NCI-H1694 treated with DMSO at 0.1 percent for 48 hours (cell line): Measurements from ENCODE around the gene IRF3.
A peak's percentile ranks its signal among the peaks of the same experiment; 100 is the strongest.

ENCODE experiments used
- DNase-seq: peaks from one replicate; lab custom pipeline; 2025; lab: John Stamatoyannopoulos, UW

Gene IRF3, protein sequence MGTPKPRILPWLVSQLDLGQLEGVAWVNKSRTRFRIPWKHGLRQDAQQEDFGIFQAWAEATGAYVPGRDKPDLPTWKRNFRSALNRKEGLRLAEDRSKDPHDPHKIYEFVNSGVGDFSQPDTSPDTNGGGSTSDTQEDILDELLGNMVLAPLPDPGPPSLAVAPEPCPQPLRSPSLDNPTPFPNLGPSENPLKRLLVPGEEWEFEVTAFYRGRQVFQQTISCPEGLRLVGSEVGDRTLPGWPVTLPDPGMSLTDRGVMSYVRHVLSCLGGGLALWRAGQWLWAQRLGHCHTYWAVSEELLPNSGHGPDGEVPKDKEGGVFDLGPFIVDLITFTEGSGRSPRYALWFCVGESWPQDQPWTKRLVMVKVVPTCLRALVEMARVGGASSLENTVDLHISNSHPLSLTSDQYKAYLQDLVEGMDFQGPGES

DNA sequence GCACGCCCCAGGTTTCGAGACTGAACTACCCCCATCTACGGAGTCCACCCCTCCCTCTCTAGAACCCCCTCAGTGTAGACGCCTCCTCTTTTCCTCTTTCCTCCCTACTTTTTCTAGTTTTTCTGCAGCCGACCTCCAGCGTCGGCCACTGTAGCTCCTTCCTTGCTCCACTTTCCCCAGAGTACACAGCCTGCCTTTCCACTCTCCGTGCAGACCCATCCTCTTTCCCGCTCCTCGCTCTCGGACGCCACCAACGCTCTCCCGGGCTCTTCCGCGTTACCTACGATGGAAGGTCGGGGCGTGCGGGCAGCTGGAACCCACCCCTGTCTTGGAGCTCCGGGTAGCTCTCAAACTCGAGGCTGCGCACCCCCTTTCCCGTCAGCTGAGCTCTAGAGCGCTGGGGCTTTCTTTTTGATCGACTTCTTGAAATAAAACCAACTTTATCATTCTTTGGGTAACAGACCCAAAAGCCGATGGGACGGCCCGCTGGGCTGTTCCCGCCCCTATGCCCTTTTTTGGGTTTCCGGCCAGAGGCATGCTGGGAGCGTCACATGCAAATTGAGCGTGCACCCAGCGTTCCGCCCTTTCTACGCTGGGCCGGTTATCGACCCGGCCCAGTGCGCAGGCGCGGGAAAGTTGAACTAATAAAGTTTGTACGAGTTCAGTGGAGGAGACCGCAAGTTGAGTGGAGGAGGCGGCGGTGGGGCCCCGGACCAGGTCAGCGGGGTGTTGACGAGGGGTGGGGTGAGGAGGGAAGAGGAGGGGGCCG, at the start of gene IRF3, which contains the start of gene BCL2L12:
TSS of gene IRF3 (minus strand) at position 507 of the 769 bp plus-strand sequence. CDS start 1,019 bp downstream, outside the sequence.
TSS of gene BCL2L12 (plus strand) at position 583 of the 769 bp plus-strand sequence. CDS start 760 bp downstream, outside the sequence.
- peak; percentile 85 for DNase-seq

DNA sequence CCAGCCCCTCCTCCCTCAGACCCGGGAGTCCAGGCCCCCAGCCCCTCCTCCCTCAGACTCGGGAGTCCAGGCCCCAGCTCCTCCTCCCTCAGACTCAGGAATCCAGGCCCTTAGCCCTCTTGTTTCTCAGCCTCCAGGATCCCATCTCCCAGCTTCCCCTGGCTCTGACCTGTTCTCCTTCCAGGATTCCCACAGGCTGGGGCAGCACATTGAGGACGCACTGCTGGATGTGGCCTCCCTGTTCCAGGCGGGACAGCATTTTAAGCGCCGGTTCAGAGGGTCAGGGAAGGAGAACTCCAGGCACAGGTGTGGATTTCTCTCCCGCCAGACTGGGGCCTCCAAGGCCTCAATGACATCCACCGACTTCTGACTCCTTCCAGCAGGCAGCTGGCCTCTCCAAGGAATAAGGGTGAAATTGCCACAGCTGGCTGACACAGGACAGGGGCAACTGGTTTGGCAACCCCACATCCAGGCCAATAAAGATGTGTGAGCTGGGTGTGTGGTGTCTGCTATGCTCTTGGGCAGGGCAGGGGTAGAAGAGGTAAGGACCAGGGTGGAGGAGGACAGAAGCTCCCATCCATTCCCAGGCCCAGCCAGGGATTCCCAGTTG, 47.7 kb upstream of the IRF3 start:
- DNase-seq = no peak

DNA sequence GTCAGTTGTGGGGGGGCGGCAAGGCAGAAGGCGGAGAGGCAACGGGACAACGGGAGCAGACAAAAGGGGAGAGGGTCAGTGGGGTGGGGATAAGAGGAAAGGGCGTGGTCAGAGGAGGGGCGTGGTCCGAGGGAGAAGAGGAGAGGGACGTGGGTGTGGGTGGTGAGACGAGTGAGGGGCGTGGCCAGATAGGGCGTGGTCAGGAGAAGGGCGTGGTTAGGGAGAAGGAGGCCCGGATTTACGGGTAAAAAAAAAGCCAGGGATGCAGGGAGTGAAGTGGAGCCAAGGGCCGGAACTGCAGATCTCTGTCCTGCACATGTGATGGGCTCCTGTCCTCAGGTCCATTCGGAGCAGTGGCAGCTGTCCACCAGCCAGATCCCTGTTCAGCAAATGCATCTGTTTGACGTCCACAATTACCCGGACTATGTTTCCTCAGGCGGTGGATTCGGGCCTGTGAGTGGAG, 46.8 kb upstream of the IRF3 start:
- no peak for DNase-seq

DNA sequence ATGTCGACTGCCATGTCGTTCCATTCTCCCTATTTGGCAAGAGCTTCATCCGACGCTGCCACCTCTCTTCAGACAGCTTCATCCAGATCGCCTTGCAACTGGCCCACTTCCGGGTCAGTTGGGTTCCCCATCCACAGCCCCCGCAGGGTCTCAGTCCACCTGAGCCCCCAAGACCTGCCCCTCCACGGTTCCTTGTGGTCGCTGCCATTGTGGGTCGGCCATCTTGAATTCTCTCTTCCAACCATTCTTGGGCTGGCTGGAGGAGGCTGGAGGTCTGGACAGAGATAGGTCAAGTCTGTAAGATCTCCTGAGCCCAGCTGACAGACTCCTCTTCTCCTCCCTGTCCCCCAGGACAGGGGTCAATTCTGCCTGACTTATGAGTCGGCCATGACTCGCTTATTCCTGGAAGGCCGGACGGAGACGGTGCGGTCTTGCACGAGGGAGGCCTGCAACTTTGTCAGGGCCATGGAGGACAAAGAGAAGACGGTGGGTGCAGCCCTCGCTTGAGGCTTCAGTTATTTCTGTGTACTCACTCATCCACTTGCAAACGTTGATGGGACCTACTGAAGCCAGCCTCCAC, 44.8 kb upstream of the IRF3 start:
- DNase-seq = no peak

DNA sequence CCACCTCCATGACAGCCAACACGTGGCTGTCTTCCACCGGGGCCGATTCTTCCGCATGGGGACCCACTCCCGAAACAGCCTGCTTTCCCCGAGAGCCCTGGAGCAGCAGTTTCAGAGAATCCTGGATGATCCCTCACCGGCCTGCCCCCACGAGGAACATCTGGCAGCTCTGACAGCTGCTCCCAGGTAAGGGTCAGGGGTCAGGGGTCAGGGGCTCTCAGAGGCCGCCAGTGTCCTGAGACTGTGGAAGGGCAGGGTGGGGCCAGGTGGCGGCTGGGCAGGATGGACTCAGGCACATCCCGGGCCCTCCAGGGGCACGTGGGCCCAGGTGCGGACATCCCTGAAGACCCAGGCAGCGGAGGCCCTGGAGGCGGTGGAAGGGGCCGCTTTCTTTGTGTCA, 40.3 kb upstream of the IRF3 start:
- DNase-seq = no peak

DNA sequence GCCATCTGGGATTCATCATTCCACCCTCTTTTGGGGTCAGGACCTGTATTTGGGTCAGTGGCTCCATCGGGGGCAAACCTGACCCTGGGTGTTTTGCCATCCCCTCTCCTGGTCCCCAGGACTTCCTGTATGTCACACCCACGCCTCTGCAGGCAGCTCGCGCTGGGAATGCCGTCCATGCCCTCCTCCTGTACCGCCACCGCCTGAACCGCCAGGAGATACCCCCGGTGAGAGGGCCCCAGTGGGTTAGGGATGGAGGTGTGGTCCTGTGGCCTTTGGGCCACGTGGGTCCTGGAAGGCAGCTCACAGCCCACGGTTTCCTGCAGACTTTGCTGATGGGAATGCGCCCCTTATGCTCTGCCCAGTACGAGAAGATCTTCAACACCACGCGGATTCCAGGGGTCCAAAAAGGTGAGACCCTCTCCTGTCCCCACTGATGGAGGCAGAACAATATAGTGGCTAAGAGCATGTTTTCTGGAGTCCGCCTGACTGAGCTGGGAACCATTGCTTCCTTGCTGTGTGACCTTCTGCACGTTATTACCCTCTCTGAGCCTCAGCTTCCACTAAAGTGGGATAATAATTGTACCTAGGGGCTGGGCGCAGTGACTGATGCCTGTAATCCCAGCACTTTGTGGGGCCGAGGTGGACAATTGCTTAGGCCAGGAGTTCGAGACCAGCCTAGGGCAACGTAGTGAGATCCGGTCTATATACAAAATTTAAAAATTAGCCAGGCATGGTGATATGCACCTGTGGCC, 39.4 kb upstream of the IRF3 start:
- no peak for DNase-seq

DNA sequence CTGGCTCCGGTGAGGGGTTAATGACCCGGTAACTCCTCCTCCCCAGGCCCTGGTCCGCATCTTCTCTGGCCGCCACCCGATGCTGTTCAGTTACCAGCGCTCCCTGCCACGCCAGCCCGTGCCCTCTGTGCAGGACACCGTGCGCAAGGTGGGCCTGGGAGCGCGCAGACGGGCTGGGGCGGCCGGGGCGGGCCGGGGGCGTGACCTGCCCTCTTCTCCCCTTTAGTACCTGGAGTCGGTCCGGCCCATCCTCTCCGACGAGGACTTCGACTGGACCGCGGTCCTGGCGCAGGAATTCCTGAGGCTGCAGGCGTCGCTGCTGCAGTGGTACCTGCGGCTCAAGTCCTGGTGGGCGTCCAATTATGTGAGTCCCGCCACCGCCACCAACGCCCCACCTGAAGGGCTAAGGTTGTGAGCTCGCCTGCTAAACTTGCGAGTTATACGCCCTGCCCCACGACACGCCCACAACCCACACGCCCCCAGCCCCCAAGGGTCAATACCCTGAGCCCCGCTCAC, 35.7 kb upstream of the IRF3 start:
- no peak for DNase-seq

DNA sequence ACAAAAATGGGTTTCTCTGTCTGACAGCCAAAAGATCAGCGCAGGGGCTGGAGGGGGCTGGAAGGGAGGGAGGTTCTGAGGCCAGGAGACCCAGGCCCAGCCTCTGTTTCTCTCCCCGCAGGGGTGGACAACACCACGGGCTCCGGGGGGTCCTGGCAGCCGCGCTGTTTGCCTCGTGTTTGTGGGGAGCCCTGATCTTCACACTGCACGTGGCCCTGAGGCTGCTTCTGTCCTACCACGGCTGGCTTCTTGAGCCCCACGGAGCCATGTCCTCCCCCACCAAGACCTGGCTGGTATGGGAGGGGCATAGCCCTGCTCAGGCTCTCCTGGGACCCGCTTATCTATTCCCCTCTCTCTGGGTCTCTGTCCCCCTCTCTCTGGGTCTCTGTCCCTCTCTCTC, 34.9 kb upstream of the IRF3 start:
- no peak for DNase-seq

DNA sequence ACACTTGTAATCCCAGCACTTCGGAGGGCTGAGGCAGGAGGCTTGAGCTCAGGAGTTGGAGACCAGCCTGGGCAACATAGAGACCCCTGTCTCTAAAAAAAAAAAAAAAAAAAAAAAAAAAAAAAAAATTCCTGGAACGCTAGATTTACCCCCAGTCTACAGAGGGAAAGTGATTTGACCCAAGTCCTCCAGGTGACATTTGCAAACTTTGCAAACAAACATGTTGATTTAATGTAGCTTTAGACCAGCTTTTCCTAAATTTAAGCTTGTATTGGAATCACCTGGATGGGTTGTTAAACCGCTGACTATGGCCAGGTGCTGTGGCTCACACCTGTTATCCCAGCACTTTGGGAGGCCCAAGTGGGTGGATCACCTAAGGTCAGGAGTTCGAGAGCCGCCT, 33.7 kb upstream of the IRF3 start:
- DNase-seq = no peak

DNA sequence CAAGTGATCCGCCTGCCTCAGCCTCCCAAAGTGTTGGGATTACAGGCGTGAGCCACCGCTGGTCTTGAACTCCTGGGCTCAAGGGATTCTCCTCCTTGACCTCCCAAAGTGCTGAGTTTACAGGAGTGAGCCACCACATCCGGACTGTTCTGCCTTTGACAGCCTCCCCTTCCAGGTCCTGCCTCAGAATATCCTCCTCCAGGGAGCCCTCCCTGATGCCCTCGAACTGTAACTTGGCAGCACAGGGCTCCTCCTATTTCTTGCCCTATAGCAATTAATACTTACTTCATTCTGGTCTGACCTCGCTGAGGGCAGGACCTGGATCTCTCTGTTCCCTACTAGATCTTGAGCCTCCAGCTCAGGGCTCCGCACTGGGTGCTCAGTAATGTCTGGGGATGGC, 31.2 kb upstream of the IRF3 start:
- DNase-seq = no peak

DNA sequence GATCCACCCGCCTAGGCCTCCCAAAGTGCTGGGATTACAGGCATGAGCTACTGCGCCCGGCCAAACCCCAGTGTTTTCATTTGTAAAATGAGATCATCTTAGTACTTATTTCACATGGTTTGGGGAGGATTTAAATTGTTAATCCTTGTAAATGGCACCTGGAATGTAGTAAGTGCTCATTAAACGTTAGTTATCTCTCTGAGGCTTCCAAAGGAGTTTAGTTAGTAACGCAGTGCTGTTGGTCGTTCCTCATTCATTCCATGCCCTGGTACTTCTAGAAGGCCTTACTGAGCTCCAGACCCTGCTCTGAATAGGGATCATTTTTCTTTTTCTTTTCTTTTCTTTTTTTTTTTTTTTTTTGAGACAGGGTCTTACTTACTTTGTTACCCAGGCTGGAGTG, 30.5 kb upstream of the IRF3 start:
- no peak for DNase-seq

DNA sequence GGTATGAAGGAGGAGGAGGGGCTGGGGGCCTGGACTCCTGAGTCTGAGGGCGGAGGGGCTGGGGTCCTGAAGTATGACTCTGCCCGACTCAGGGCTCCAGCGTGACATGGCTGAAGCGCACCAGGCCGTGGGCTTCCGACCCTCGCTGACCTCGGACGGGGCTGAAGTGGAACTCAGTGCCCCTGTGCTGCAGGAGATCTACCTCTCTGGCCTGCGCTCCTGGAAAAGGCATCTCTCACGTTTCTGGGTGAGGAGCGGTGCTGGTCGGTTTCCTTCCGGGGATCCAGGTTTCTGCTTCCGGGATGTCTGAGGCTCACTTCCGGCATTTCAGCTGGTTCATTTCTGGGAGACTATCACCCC, 26.5 kb upstream of the IRF3 start:
- DNase-seq = no peak

DNA sequence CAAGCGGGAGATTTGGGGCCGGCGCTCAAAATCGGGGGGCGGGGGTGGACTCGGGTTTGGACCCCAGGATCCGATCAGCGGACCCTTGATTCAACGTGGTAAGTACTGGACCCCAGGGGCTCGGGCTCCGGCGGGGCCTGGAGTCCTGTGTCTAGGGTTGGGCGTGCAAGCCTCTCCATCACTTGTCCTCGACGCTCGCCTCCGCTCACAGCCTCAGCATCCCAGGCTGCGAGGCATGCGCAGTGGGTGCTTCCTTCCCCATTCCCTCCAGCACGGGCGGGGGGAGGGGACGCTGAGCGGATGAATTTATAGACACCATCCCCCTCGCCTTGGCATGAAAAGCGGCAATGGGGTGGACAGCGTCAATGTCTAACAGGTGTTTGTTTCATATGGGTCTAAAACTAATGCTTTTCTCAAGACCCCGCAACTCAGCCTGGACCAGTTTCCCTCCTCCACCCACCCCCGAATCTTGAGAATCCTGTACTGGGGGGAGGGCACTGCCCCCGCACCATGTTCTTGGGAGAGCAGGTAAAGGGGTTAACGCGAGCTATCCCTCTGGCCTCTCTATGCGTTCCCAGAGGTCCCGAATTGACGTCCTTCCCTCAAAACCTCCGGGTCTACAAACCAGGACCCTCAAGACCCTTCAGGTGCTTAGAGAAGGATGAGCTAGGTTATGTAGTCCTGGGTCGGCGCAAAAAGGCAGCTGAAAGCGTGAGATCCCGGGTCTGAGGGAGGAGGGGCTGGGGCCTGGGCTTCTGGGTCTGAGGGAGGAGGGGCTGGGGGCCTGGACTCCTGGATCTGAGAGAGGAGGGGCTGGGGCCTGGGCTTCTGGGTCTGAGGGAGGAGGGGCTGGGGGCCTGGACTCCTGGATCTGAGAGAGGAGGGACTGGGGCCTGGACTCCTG, 25.8 kb upstream of the IRF3 start:
- peak; percentile 79 for DNase-seq

DNA sequence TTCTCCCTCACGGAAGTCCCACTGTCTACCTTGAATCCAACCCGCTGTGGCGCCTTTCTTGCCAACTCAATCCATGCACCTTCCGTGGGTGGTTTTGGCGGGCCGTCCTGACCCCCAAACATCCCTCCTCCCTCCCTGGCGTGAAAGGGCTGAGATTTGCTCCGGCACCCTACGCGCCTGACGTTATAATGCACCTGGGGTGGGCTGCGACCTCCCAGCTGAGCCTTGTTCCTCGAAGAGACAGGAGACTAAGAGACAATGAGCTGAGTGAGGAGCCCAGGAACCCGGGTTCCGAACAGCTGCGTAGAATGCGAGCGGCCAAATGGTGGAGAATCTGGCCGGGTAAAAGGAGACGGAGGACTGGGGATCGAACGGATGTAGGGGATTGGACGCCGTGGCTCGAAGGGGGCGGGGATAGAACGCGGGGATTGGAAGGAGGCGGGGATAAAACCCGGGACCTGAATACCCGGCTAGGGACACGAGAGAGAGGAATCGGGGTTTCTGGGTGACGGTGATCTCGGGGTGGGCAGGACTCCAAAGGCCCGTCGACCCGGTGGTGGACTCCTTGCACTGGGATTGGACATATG, 25.1 kb upstream of the IRF3 start, which contains the start of gene CPT1C:
TSS of gene CPT1C (plus strand) at position 461 of the 587 bp plus-strand sequence. CDS start 1,137 bp downstream, outside the sequence.
- peak; percentile 90 for DNase-seq

DNA sequence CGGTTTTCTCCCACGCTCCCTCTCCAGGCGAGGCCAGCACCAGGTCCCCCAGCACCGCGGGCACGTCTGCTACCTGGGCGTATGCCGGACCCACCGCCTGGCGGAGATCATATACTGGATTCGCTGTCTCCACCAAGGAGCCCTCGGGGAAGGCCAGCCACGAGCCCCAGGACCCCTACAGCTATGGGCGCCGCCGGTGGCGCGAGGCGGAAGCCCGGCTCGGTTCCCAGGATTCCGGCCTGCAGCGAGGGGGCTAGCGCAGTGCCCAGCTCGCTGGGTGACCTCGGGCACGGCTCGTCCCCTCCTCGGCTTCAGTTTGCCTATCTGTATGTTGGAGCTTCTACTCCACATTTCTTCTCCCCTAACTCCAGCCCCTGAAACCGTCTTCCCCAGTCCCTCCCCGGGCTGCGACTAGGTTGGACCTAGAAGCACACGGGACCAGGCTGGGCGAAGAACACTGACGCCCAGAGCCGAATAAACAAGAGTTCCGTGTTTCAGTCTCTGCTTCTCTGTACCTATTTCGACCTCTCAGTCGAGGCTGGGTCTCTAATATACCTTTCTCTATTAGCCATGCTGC, 24.5 kb upstream of the IRF3 start:
- peak; percentile 48 for DNase-seq

DNA sequence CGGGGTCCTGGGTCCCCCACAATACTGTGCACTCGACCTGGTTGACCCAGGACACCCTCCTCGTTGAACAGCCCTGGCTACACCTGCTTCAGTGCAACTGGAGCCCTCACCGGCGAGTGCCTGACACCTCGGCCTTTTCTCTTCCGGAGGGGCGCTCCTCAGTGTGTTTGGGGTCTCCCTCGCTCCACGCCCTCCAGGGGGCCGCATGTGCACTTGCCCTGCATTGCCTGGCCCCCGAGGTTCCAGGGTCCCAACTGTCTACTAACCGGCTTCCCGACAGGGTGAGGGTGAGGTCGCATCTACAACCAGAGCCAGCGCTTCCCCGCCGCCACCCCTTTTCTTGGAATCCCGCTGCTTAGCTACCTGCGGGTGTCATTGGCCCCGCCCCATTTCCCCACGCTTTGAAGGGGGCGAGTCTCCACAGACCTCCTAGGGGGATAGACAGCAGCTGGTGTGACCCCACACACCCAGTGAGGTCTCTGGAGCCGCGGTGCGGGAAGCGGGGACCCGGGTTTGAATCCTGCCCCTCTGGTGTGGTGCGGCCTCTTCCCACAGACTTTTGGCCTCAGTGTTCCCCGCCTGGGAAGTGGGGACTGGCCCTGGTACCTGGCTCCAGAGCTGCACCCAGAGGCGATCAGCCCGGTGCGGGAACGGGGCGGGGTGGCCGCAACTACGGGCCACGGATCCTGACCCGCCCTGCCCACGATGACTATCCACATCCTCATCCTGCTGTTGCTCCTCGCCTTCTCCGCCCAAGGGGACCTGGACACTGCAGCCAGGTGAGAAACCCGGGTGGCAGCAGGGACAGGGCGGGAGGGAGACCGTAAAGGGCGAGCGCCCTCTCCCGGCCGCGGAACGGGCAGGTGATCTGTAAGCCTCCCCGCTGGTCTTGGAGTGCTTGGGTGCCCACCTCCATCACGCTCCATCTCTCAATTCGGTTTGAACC, 23.7 kb upstream of the IRF3 start, which contains the start of gene ADM5:
TSS of gene ADM5 (plus strand) at position 462 of the 946 bp plus-strand sequence. CDS start at position 706, 244 bp downstream.
- peak; percentile 61 for DNase-seq

DNA sequence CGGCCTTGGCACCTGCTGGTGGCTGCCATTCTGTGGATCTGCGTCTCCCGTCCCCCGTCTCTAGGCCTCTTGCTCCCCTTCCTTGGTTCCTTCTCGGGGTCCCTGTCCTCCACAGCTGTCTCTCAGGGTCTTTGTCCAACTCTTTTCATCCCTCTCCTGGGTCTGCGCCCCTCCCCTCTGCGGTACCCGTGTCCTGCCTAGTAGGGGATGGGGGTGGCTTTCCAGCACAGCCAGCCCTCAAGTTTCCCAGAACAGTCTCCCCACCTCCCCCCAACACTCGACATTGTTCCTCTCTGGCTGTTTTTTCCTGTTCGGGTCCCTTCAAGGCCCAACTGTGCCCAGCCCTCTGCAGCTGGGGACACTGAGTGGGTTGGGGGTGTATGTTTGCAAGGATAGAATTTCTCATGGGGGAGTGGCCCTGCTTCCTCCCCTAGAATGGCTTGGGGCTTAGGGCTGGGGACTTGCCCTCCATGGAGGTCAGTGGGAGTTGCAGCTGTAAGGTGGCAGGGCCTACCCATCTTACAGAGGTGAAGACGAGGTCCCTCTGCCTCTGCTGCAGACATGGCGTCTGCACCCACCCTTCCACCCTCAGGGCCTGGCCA, 23.0 kb upstream of the IRF3 start:
- no peak for DNase-seq
